ENCODE measurements around the gene SLC25A15.

- TF ChIP-seq TEAD4 (IDR thresholded peaks at IDR 0.05; ENCODE audit: borderline replicate concordance, insufficient read depth) (no peak), CTCF (IDR thresholded peaks at IDR 0.05) (no peak), MAX (IDR thresholded peaks at IDR 0.05; ENCODE audit: low read depth) (no peak), POLR2AphosphoS5 (IDR thresholded peaks at IDR 0.05; ENCODE audit: low read depth, low read length) (no peak), TAF1 (IDR thresholded peaks at IDR 0.05; ENCODE audit: borderline replicate concordance, low read depth, low read length) (no peak), GATA2 (CRISPR knock-in tag; IDR thresholded peaks at IDR 0.05) (no peak), MXI1 (IDR thresholded peaks at IDR 0.05; ENCODE audit: low read depth, low read length) (no peak), ZBTB33 (IDR thresholded peaks at IDR 0.05; ENCODE audit: borderline replicate concordance, low read depth) (no peak), JUND (IDR thresholded peaks at IDR 0.05) (no peak), USF1 (IDR thresholded peaks at IDR 0.05; ENCODE audit: borderline replicate concordance, low read depth) (no peak), GABPA (IDR thresholded peaks at IDR 0.05; ENCODE audit: low read depth) (no peak), SIN3A (IDR thresholded peaks at IDR 0.05; ENCODE audit: borderline replicate concordance, low read depth, low read length) (no peak)
Measured at GRCh38 chr13:40756042-40756441, 33.4 kb upstream of the SLC25A15 start.

All from SK-N-SH (cell line).